Mesendoderm (in vitro differentiated cells): ENCODE data around the gene RBM48.

ENCODE experiments used
- DNase-seq: peaks from one replicate; pipeline ENCODE4 v3.0.0; 2013
- H2AK5ac ChIP-seq: 2 replicates; pipeline ENCODE4 v1.6.1; 2013; ENCODE audit warnings: low read length, inconsistent platforms
- H2BK120ac ChIP-seq: 2 replicates; pipeline ENCODE4 v1.6.1; 2013; ENCODE audit warnings: low read depth, mild to moderate bottlenecking, low read length, moderate library complexity, mixed read lengths
- H2BK15ac ChIP-seq: replicated peaks from 2 replicates; pipeline ENCODE4 v1.6.1; 2013; ENCODE audit warnings: low read depth, mild to moderate bottlenecking, moderate library complexity
- H2BK5ac ChIP-seq: 2 replicates; pipeline ENCODE4 v1.6.1; 2013; ENCODE audit warnings: low read length, inconsistent platforms
- H3K18ac ChIP-seq: 2 replicates; pipeline ENCODE4 v1.6.1; 2013; ENCODE audit warnings: mild to moderate bottlenecking, low read length, mixed read lengths
- H3K23ac ChIP-seq: one replicate; pipeline ENCODE4 v1.6.1; 2013; ENCODE audit warnings: low read length
- H3K27ac ChIP-seq: 2 replicates; pipeline ENCODE4 v1.5.1; 2013; ENCODE audit warnings: low read depth, mild to moderate bottlenecking, inconsistent platforms, low read length, moderate library complexity
- H3K27me3 ChIP-seq: 2 replicates; pipeline ENCODE4 v1.6.1; 2013; ENCODE audit warnings: low read length, control low read depth, mild to moderate bottlenecking, inconsistent platforms; ENCODE audit not compliant: insufficient read depth, poor library complexity
- H3K36me3 ChIP-seq: 2 replicates; pipeline ENCODE4 v1.6.1; 2013; ENCODE audit warnings: low read length, inconsistent platforms; ENCODE audit not compliant: control insufficient read depth, insufficient read depth
- H3K4ac ChIP-seq: one replicate; pipeline ENCODE4 v1.6.1; 2013; ENCODE audit warnings: low read depth, mild to moderate bottlenecking, low read length, moderate library complexity
- H3K4me1 ChIP-seq: 2 replicates; pipeline ENCODE4 v1.6.1; 2013; ENCODE audit warnings: low read depth, low read length, inconsistent platforms; ENCODE audit not compliant: control insufficient read depth
- H3K4me2 ChIP-seq: 2 replicates; pipeline ENCODE4 v1.6.1; 2013; ENCODE audit warnings: low read length
- H3K4me3 ChIP-seq: 2 replicates; pipeline ENCODE4 v1.5.1; 2013; ENCODE audit warnings: mild to moderate bottlenecking, low read length
- H3K56ac ChIP-seq: one replicate; pipeline ENCODE4 v1.6.1; 2013; ENCODE audit warnings: low read length
- H3K79me1 ChIP-seq: 2 replicates; pipeline ENCODE4 v1.6.1; 2013; ENCODE audit warnings: low read length, inconsistent platforms
- H3K79me2 ChIP-seq: 2 replicates; pipeline ENCODE4 v1.6.1; 2013; ENCODE audit warnings: mild to moderate bottlenecking, low read length; ENCODE audit not compliant: control insufficient read depth, insufficient read depth
- H3K9ac ChIP-seq: 2 replicates; pipeline ENCODE4 v1.6.1; 2013; ENCODE audit warnings: low read length, inconsistent platforms
- H4K5ac ChIP-seq: one replicate; pipeline ENCODE4 v1.6.1; 2013; ENCODE audit warnings: low read length
- H4K8ac ChIP-seq: one replicate; pipeline ENCODE4 v1.6.1; 2013; ENCODE audit warnings: low read depth, mild to moderate bottlenecking, control low read depth, low read length, moderate library complexity
- WGBS: extraction: QIAGEN DNeasy Blood & Tissue Kit; methylation state at CpG from one replicate; pipeline ENCODE4 v1.1.7; 2013; ENCODE audit warnings: low lambda C conversion rate, missing lambda C conversion rate; ENCODE audit not compliant: insufficient coverage; ENCODE audit errors: extremely low coverage; 5-methylcytosine and 5-hydroxymethylcytosine counted together

The RBM48 gene

DNA sequence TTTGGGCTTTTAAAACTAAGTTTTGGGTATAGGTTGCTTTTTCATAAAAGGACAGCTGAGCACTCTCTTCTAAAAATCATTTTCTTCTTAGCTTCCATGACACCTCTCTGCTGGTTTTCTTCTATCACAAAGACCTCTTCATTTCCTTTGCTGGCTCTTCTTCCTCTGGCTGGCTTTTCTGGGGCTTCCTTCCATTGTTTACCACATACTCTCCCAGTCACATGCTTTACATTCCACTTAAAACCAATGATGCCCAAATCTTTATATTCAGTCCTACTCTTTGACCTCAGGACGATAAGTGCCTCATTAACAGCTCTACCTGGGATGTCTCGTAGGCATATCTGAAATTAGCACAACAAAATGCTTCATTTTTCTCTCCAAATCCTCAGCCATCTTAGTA is 34.8 kb downstream of the RBM48 start:
- Histone ChIP-seq H3K4me3 (no peak overlapping the region), H2BK5ac (no peak overlapping the region), H2BK15ac (no peak overlapping the region), H3K4me2 (no peak overlapping the region), H3K79me2 (no peaks in the 10 kb centered on the region), H3K23ac (no peak overlapping the region), H3K18ac (no peak overlapping the region), H4K8ac (no peak overlapping the region), H3K27ac (no peak overlapping the region), H3K4me1 (no peaks in the 10 kb centered on the region), H3K36me3 (no peaks in the 10 kb centered on the region), H3K56ac (no peak overlapping the region), H3K79me1 (no peaks in the 10 kb centered on the region), H2BK120ac (no peak overlapping the region), H3K27me3 (no peaks in the 10 kb centered on the region), H2AK5ac (no peak overlapping the region), H3K9ac (no peak overlapping the region), H4K5ac (no peak overlapping the region), H3K4ac (no peak overlapping the region)
- DNase-seq = peak; percentile 69
- no CpG with 5 or more reads among the region's 2 CpGs for WGBS

DNA sequence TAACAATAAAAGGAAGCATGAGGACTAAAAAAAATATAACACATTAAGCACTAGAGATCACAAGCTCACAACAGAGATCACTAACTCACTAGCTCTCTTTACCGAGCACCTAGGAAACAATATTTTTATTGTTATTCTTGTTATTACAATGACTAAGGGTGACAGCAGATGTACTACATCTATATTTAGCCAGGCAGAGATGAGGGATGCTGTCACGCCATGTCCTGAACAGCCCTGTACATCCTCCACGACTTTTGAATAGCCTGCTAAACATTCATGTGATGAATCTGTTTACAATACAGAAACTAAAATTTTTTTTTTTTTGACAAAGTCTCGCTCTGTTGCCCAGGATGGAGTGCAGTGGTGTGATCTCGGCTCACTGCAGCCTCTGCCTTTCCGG is 38.9 kb downstream of the RBM48 start:
- H3K4me3 ChIP-seq = no peak overlapping the region
- no peak overlapping the region for H4K5ac ChIP-seq
- no peak overlapping the region for H3K27ac ChIP-seq
- H2BK120ac ChIP-seq = no peak overlapping the region
- no peak overlapping the region for H3K9ac ChIP-seq
- no CpG with 5 or more reads among the region's 6 CpGs for WGBS
- no peaks in the 10 kb centered on the region for H3K27me3 ChIP-seq
- no peak overlapping the region for H3K18ac ChIP-seq
- no peak overlapping the region for H2AK5ac ChIP-seq
- no peak overlapping the region for H4K8ac ChIP-seq
- H3K4ac ChIP-seq = no peak overlapping the region
- H3K79me1 ChIP-seq = no peaks in the 10 kb centered on the region
- H3K79me2 ChIP-seq = no peaks in the 10 kb centered on the region
- DNase-seq = no peak
- peaks cover 2% of the 10 kb centered on the region for H3K36me3 ChIP-seq
- no peaks in the 10 kb centered on the region for H3K4me1 ChIP-seq
- H3K56ac ChIP-seq = no peak overlapping the region
- H3K23ac ChIP-seq = no peak overlapping the region
- H2BK5ac ChIP-seq = no peak overlapping the region
- no peak overlapping the region for H2BK15ac ChIP-seq
- H3K4me2 ChIP-seq = no peak overlapping the region

DNA sequence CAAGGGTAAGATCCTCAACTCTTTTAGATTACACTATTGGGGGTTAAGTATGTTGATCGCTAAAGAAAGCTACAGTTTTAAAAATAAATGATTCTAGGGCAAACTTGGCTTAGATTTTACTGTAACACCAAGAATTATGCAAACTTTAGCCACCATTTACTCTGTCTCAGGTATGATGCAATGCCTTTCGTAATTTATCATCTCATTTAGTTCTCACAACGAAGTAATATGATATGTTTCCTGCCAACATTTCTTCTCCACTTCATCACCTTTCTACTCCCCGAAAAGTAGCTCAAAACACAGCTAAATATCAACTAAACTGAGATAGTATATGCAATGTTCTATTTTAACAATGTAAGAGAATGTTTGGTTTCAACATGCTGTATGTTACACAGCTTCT is 40.5 kb downstream of the RBM48 start:
- no peak overlapping the region for H3K27ac ChIP-seq
- no peaks in the 10 kb centered on the region for H3K79me2 ChIP-seq
- H2BK15ac ChIP-seq = no peak overlapping the region
- H3K4ac ChIP-seq = no peak overlapping the region
- no peak overlapping the region for H3K56ac ChIP-seq
- no peak overlapping the region for H4K5ac ChIP-seq
- no peak overlapping the region for H2AK5ac ChIP-seq
- no peak overlapping the region for H3K4me3 ChIP-seq
- WGBS = 100% methylated on average over 1 of the region's 4 CpGs
- no peak overlapping the region for H3K4me2 ChIP-seq
- H3K36me3 ChIP-seq = peaks cover 2% of the 10 kb centered on the region
- H2BK120ac ChIP-seq = no peak overlapping the region
- no peak overlapping the region for H3K18ac ChIP-seq
- H4K8ac ChIP-seq = no peak overlapping the region
- H2BK5ac ChIP-seq = no peak overlapping the region
- no peaks in the 10 kb centered on the region for H3K79me1 ChIP-seq
- H3K27me3 ChIP-seq = no peaks in the 10 kb centered on the region
- no peak for DNase-seq
- H3K9ac ChIP-seq = no peak overlapping the region
- H3K4me1 ChIP-seq = no peaks in the 10 kb centered on the region
- H3K23ac ChIP-seq = no peak overlapping the region

DNA sequence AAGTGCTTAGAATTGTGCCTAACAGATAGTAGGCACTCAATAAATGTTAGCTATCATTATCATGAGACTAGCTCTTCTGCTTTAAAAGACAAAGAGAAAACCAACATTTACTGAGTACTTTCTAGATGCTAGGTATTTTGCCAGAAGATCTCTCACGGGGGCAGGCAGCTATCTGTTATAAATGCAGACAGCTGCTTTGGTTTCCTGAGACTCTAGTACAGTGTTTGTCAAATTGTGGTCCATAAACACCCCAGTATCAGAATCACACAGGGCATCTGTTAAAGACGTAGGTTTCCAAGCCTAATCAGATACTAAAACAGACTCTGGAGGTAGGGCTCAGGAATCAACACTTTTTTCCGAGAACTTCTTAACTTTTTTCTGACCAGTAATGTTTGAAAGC is 47.7 kb downstream of the RBM48 start:
- no peak for DNase-seq
- Histone ChIP-seq H3K4me2 (no peak overlapping the region), H3K4ac (no peak overlapping the region), H2BK120ac (no peak overlapping the region), H2BK5ac (no peak overlapping the region), H3K23ac (no peak overlapping the region), H2BK15ac (no peak overlapping the region), H3K36me3 (no peaks in the 10 kb centered on the region), H3K27ac (no peak overlapping the region), H4K8ac (no peak overlapping the region), H3K27me3 (no peaks in the 10 kb centered on the region), H3K56ac (no peak overlapping the region), H3K4me1 (no peaks in the 10 kb centered on the region), H3K9ac (no peak overlapping the region), H2AK5ac (no peak overlapping the region), H3K79me2 (peaks cover 2% of the 10 kb centered on the region), H3K18ac (no peak overlapping the region), H3K79me1 (peaks cover 2% of the 10 kb centered on the region), H4K5ac (no peak overlapping the region), H3K4me3 (no peak overlapping the region)
- WGBS = no CpG with 5 or more reads among the region's 3 CpGs

DNA sequence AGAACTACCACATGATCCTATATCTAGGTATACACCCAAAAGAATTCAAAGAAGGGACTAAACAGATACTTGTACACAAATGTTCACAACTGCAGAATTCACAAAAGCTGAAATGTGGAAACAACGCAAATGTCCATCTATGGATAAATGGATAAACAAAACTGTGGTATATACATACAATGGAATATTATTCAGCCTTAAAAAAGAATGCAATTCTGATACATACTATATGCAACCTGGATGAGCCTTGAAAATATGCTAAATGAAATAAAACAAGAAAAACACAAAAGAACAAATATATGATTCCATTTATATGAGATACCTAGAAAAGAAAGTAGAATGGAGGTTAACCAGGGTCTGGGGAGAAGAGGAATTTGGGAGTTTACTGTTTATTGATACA is 54.4 kb downstream of the RBM48 start:
- H3K18ac ChIP-seq = no peak overlapping the region
- H4K8ac ChIP-seq = no peak overlapping the region
- H3K27ac ChIP-seq = no peak overlapping the region
- no peak overlapping the region for H3K4ac ChIP-seq
- H3K79me2 ChIP-seq = peaks cover 39% of the 10 kb centered on the region
- no peaks in the 10 kb centered on the region for H3K27me3 ChIP-seq
- no CpG with 5 or more reads among the region's 1 CpG for WGBS
- peaks cover 3% of the 10 kb centered on the region for H3K79me1 ChIP-seq
- H2BK120ac ChIP-seq = no peak overlapping the region
- no peak overlapping the region for H2BK5ac ChIP-seq
- no peak overlapping the region for H2BK15ac ChIP-seq
- DNase-seq = no peak
- H3K4me1 ChIP-seq = no peaks in the 10 kb centered on the region
- no peak overlapping the region for H3K56ac ChIP-seq
- no peak overlapping the region for H3K4me3 ChIP-seq
- H3K36me3 ChIP-seq = no peaks in the 10 kb centered on the region
- H3K4me2 ChIP-seq = no peak overlapping the region
- no peak overlapping the region for H2AK5ac ChIP-seq
- H3K9ac ChIP-seq = no peak overlapping the region
- H3K23ac ChIP-seq = no peak overlapping the region
- no peak overlapping the region for H4K5ac ChIP-seq

DNA sequence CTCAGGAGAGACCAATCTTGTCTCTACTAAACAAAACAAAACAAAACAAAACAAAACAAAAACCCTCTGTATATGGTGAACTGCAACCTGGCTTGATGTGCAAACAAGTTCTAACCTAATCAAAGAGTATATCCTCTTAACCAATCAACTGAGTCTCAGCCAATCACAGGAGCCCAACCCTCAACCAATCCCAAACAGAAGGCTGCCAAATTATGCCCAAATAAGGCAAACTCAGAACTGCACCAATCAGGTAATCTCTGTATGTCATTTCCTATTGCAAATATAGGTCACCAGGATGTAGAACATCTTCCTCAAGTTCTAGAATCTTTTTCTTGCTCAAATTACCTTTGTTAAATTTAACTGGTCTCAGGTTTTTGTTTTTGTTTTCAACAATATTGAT is 56.4 kb downstream of the RBM48 start:
- H3K4me2 ChIP-seq = no peak overlapping the region
- no peaks in the 10 kb centered on the region for H3K36me3 ChIP-seq
- no peaks in the 10 kb centered on the region for H3K4me1 ChIP-seq
- no peak overlapping the region for H3K9ac ChIP-seq
- H3K79me2 ChIP-seq = peaks cover 59% of the 10 kb centered on the region
- no peak overlapping the region for H2BK120ac ChIP-seq
- no peaks in the 10 kb centered on the region for H3K27me3 ChIP-seq
- H3K56ac ChIP-seq = no peak overlapping the region
- no peak overlapping the region for H2BK15ac ChIP-seq
- H4K8ac ChIP-seq = no peak overlapping the region
- H2AK5ac ChIP-seq = no peak overlapping the region
- H3K23ac ChIP-seq = no peak overlapping the region
- DNase-seq = peak; percentile 44
- H4K5ac ChIP-seq = no peak overlapping the region
- H3K27ac ChIP-seq = no peak overlapping the region
- no peak overlapping the region for H3K4ac ChIP-seq
- no peak overlapping the region for H2BK5ac ChIP-seq
- H3K18ac ChIP-seq = no peak overlapping the region
- H3K4me3 ChIP-seq = no peak overlapping the region
- H3K79me1 ChIP-seq = peaks cover 6% of the 10 kb centered on the region
